Liver (tissue), 9 donors: ENCODE measurements around the gene MID1. TPM values are rescaled to one million over a fixed set of nuclear protein-coding genes. Genes with fewer than 3 reads are reported as not detected.

Source experiments
- DNase-seq: peaks from one replicate; pipeline ENCODE4 v3.0.0-alpha.2; 2017; ENCODE audit warnings: low spot score
- H3K27ac ChIP-seq, 2 donors: one replicate each; pipeline ENCODE4 v1.7.0; 2013; ENCODE audit warnings: inconsistent platforms in 2 of 2, low read length in 2 of 2, control low read depth in 1 of 2, low read depth in 1 of 2, mild to moderate bottlenecking in 1 of 2
- H3K27me3 ChIP-seq, 4 donors: one replicate each; pipeline versions ENCODE4 v1.6.1 to v1.7.0; 2013; ENCODE audit warnings: low read length in 3 of 4, inconsistent platforms in 1 of 4, mild to moderate bottlenecking in 1 of 4, moderate library complexity in 1 of 4; ENCODE audit not compliant: control insufficient read depth in 4 of 4, insufficient read depth in 4 of 4
- H3K36me3 ChIP-seq, 4 donors: one replicate each; pipeline versions ENCODE4 v1.6.1 to v1.7.0; 2013; ENCODE audit warnings: low read length in 3 of 4, mild to moderate bottlenecking in 3 of 4, low read depth in 1 of 4, moderate library complexity in 1 of 4; ENCODE audit not compliant: control insufficient read depth in 4 of 4, insufficient read depth in 3 of 4
- H3K4me1 ChIP-seq, 4 donors: one replicate each; pipeline versions ENCODE4 v1.6.1 to v1.7.0; 2013; ENCODE audit warnings: low read length in 3 of 4, mild to moderate bottlenecking in 3 of 4, moderate library complexity in 1 of 4; ENCODE audit not compliant: control insufficient read depth in 4 of 4, insufficient read depth in 4 of 4
- H3K4me3 ChIP-seq, 3 donors: one replicate each; pipeline versions ENCODE4 v1.6.1 to v1.7.0; 2013; ENCODE audit warnings: low read length in 3 of 3, control low read depth in 1 of 3, low read depth in 1 of 3, mild to moderate bottlenecking in 1 of 3
- H3K9ac ChIP-seq, 2 donors: one replicate each; pipeline ENCODE4 v1.7.0; 2013; ENCODE audit warnings: low read length in 2 of 2, mild to moderate bottlenecking in 2 of 2, moderate library complexity in 2 of 2, control low read depth in 1 of 2, low read depth in 1 of 2
- H3K9me3 ChIP-seq, 4 donors: one replicate each; pipeline versions ENCODE4 v1.6.1 to v1.7.0; 2013; ENCODE audit warnings: low read length in 3 of 4; ENCODE audit not compliant: control insufficient read depth in 4 of 4
- CTCF ChIP-seq: fragments of 150-350 bp; IDR thresholded peaks from 2 replicates; pipeline ENCODE4 v1.5.1; 2017; ENCODE audit warnings: improper control_type of control experiment, low read depth, low read length; ENCODE audit not compliant: missing input control
- EGR1 ChIP-seq, 2 donors: IDR thresholded peaks; 2 replicates each; pipeline ENCODE4 v1.6.1; 2016 to 2018; ENCODE audit warnings: antibody characterized with exemption in 2 of 2, low read depth in 2 of 2
- FOXA1 ChIP-seq: IDR thresholded peaks from 2 replicates; pipeline ENCODE4 v1.6.1; 2016; ENCODE audit warnings: antibody characterized with exemption
- FOXA2 ChIP-seq: IDR thresholded peaks from 2 replicates; pipeline ENCODE4 v1.6.1; 2016; ENCODE audit warnings: antibody characterized with exemption
- GABPA ChIP-seq, 2 donors: IDR thresholded peaks in 1 of 2; conservative IDR thresholded peaks in 1 of 2; 2 replicates each; pipeline ENCODE4 v1.6.1; 2016; ENCODE audit warnings: antibody characterized with exemption in 2 of 2, mild to moderate bottlenecking in 1 of 2, moderate library complexity in 1 of 2
- HNF4A ChIP-seq, 2 donors: conservative IDR thresholded peaks; 2 replicates each; pipeline ENCODE4 v1.6.1; 2016; ENCODE audit warnings: antibody characterized with exemption in 2 of 2, mild to moderate bottlenecking in 2 of 2
- HNF4G ChIP-seq: IDR thresholded peaks from 2 replicates; pipeline ENCODE4 v1.6.1; 2016; ENCODE audit warnings: antibody characterized with exemption
- JUND ChIP-seq, 2 donors: IDR thresholded peaks; 2 replicates each; pipeline ENCODE4 v1.6.1; 2016; ENCODE audit warnings: antibody characterized with exemption in 2 of 2
- MAX ChIP-seq: IDR thresholded peaks from 2 replicates; pipeline ENCODE4 v1.6.1; 2016; ENCODE audit warnings: antibody characterized with exemption
- NR2F2 ChIP-seq: IDR thresholded peaks from 2 replicates; pipeline ENCODE4 v1.6.1; 2016; ENCODE audit warnings: antibody characterized with exemption
- RAD21 ChIP-seq, 2 donors: IDR thresholded peaks; 2 replicates each; pipeline ENCODE4 v1.6.1; 2016; ENCODE audit warnings: antibody characterized with exemption in 2 of 2, mild to moderate bottlenecking in 2 of 2
- RXRA ChIP-seq, 2 donors: IDR thresholded peaks; 2 replicates each; pipeline ENCODE4 v1.6.1; 2017 to 2018; ENCODE audit warnings: antibody characterized with exemption in 2 of 2, mild to moderate bottlenecking in 1 of 2
- SP1 ChIP-seq: IDR thresholded peaks from 2 replicates; pipeline ENCODE4 v1.6.1; 2018; ENCODE audit warnings: antibody characterized with exemption, mild to moderate bottlenecking
- TAF1 ChIP-seq: conservative IDR thresholded peaks from 2 replicates; pipeline ENCODE4 v1.6.1; 2016; ENCODE audit warnings: antibody characterized with exemption, mild to moderate bottlenecking
- YY1 ChIP-seq: IDR thresholded peaks from 2 replicates; pipeline ENCODE4 v1.6.1; 2016; ENCODE audit warnings: antibody characterized with exemption, mild to moderate bottlenecking
- ZBTB33 ChIP-seq: IDR thresholded peaks from 2 replicates; pipeline ENCODE4 v1.6.1; 2016; ENCODE audit warnings: antibody characterized with exemption
- WGBS: extraction: QIAGEN DNeasy Blood & Tissue Kit; methylation state at CpG from one replicate; pipeline ENCODE4 v1.1.7; 2013; 5-methylcytosine and 5-hydroxymethylcytosine counted together
- polyA plus RNA-seq, 2 donors: library from polyadenylated mRNA; stranded (reverse) in 1 of 2; unstranded in 1 of 2; fragments of 200-250 nt in 1 of 2; fragments of >200 nt in 1 of 2; fragmentation: Nextera tagmentation in 1 of 2; extraction: Ambion mirVana in 1 of 2; gene quantifications; one replicate each; pipeline versions ENCODE4 v1.2.1 to v1.2.3, GENCODE V29; 2013 to 2015
- total RNA-seq, 2 donors: library from RNA; depleted of rRNA; stranded (reverse); fragments of >200 nt; gene quantifications; one replicate each; pipeline ENCODE4 v1.2.3, GENCODE V29; 2014
- TF ChIP-seq, protein P1 (sequence below): IDR thresholded peaks from 2 replicates; pipeline ENCODE4 v1.6.1; 2016; ENCODE audit warnings: antibody characterized with exemption, mild to moderate bottlenecking
- TF ChIP-seq, protein P2 (sequence below): IDR thresholded peaks from 2 replicates; pipeline ENCODE4 v1.6.1; 2016; ENCODE audit warnings: antibody characterized with exemption
- donor health status: healthy.
- donor health status: healthy.
- donor health status: healthy.
- donor health status: healthy.
- donor health status: healthy.

MID1 gene
- total and polyA plus RNA-seq, 4 donors = 1.8 to 7.9 (median 4.2) TPM

DNA sequence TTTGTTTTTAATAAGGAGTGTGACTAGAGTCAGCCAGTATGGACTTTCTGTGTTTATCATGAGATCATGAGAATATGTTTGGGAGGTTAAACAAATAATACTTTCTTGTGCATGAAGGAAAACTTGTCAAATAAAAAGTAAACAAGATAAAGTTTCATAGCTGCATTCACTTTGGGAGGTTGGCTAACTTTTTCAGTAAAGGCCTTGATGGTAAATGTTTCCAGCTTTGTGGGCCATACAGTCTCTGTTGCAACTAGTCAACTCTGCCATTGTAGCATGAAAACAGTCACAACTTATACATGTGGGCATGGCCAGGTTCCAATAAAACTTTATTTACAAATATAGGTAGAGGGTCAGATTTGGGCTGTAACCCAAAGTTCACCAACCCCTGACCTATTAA lies 150.4 kb downstream of the MID1 start:
- Histone ChIP-seq H3K4me1 (no peaks in the 10 kb centered on the region), H3K9me3 (no peaks in the 10 kb centered on the region), H3K9ac (no peak overlapping the region), H3K27ac (no peak overlapping the region), H3K27me3 (no peaks in the 10 kb centered on the region), H3K36me3 (no peaks in the 10 kb centered on the region), H3K4me3 (no peak overlapping the region)
- TF ChIP-seq JUND (IDR thresholded peaks at IDR 0.05) (no peak), HNF4G (no peak), NR2F2 (no peak), FOXA1 (no peak), CTCF (no peak), GABPA (IDR thresholded peaks at IDR 0.05 in 1 of 2, conservative IDR thresholded peaks at IDR 0.05 in 1 of 2) (no peak), RAD21 (IDR thresholded peaks at IDR 0.05) (no peak), YY1 (no peak), RXRA (IDR thresholded peaks at IDR 0.05) (no peak), EGR1 (IDR thresholded peaks at IDR 0.05; ENCODE audit: low read depth in 2 of 2) (no peak), HNF4A (conservative IDR thresholded peaks at IDR 0.05) (no peak), SP1 (no peak), MAX (no peak), ZBTB33 (no peak), FOXA2 (no peak), TAF1 (no peak)
- TF ChIP-seq, protein P1, sequence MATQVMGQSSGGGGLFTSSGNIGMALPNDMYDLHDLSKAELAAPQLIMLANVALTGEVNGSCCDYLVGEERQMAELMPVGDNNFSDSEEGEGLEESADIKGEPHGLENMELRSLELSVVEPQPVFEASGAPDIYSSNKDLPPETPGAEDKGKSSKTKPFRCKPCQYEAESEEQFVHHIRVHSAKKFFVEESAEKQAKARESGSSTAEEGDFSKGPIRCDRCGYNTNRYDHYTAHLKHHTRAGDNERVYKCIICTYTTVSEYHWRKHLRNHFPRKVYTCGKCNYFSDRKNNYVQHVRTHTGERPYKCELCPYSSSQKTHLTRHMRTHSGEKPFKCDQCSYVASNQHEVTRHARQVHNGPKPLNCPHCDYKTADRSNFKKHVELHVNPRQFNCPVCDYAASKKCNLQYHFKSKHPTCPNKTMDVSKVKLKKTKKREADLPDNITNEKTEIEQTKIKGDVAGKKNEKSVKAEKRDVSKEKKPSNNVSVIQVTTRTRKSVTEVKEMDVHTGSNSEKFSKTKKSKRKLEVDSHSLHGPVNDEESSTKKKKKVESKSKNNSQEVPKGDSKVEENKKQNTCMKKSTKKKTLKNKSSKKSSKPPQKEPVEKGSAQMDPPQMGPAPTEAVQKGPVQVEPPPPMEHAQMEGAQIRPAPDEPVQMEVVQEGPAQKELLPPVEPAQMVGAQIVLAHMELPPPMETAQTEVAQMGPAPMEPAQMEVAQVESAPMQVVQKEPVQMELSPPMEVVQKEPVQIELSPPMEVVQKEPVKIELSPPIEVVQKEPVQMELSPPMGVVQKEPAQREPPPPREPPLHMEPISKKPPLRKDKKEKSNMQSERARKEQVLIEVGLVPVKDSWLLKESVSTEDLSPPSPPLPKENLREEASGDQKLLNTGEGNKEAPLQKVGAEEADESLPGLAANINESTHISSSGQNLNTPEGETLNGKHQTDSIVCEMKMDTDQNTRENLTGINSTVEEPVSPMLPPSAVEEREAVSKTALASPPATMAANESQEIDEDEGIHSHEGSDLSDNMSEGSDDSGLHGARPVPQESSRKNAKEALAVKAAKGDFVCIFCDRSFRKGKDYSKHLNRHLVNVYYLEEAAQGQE = no peak
- TF ChIP-seq, protein P2, sequence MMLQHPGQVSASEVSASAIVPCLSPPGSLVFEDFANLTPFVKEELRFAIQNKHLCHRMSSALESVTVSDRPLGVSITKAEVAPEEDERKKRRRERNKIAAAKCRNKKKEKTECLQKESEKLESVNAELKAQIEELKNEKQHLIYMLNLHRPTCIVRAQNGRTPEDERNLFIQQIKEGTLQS = no peak
- DNase-seq = no peak

GRCh38 chrX:10467793-10468192 lies 152.6 kb downstream of the MID1 start:
- Histone ChIP-seq H3K9ac (no peak overlapping the region), H3K27me3 (no peaks in the 10 kb centered on the region), H3K27ac (no peak overlapping the region), H3K36me3 (no peaks in the 10 kb centered on the region), H3K9me3 (no peaks in the 10 kb centered on the region), H3K4me3 (no peak overlapping the region), H3K4me1 (no peaks in the 10 kb centered on the region)
- WGBS = 78% methylated on average over 3 of the region's 3 CpGs
- DNase-seq = no peak
- TF ChIP-seq CTCF (no peak), JUND (IDR thresholded peaks at IDR 0.05) (no peak), YY1 (no peak), ZBTB33 (no peak), NR2F2 (no peak), HNF4G (no peak)
- TF ChIP-seq, protein P2 = no peak
